H9 (cell line): ENCODE data around the gene BBS2. TPM values are rescaled to one million over a fixed set of nuclear protein-coding genes. Genes with fewer than 3 reads are reported as not detected.

Experiments
- DNase-seq: peaks from one replicate; pipeline ENCODE4 v3.0.0-alpha.2; 2017
- H2AFZ ChIP-seq: one replicate; pipeline ENCODE4 v1.6.1; 2013; ENCODE audit warnings: mild to moderate bottlenecking, low read length, control low read depth, moderate library complexity
- H2AK5ac ChIP-seq: 2 replicates; pipeline ENCODE4 v1.6.1; 2013; ENCODE audit warnings: low read length, control low read depth, mixed read lengths; ENCODE audit not compliant: insufficient read length
- H2BK120ac ChIP-seq: one replicate; pipeline ENCODE4 v1.6.1; 2013; ENCODE audit warnings: low read depth, mild to moderate bottlenecking, low read length, control low read depth, inconsistent platforms; ENCODE audit not compliant: poor library complexity, severe bottlenecking
- H2BK12ac ChIP-seq: 2 replicates; pipeline ENCODE4 v1.6.1; 2013; ENCODE audit warnings: low read length, control low read depth, mixed read lengths, low read depth; ENCODE audit not compliant: insufficient read length
- H2BK15ac ChIP-seq: 2 replicates; pipeline ENCODE4 v1.6.1; 2013; ENCODE audit warnings: low read depth, low read length, control low read depth
- H2BK20ac ChIP-seq: one replicate; pipeline ENCODE4 v1.6.1; 2013; ENCODE audit warnings: low read depth, mild to moderate bottlenecking, low read length, control low read depth, inconsistent platforms; ENCODE audit not compliant: poor library complexity, severe bottlenecking
- H2BK5ac ChIP-seq: 2 replicates; pipeline ENCODE4 v1.6.1; 2013; ENCODE audit warnings: low read length, control low read depth, mixed read lengths; ENCODE audit not compliant: insufficient read length
- H3K14ac ChIP-seq: 2 replicates; pipeline ENCODE4 v1.6.1; 2013; ENCODE audit warnings: low read length, control low read depth; ENCODE audit not compliant: insufficient read depth
- H3K18ac ChIP-seq: 2 replicates; pipeline ENCODE4 v1.6.1; 2013; ENCODE audit warnings: low read depth, mild to moderate bottlenecking, mixed read lengths, low read length, control low read depth; ENCODE audit not compliant: insufficient read length
- H3K23ac ChIP-seq: 2 replicates; pipeline ENCODE4 v1.6.1; 2013; ENCODE audit warnings: low read length, control low read depth, mixed read lengths, low read depth; ENCODE audit not compliant: insufficient read length
- H3K23me2 ChIP-seq: 2 replicates; pipeline ENCODE4 v1.6.1; 2013; ENCODE audit warnings: low read depth, mild to moderate bottlenecking, mixed read lengths, low read length, control low read depth; ENCODE audit not compliant: insufficient read length, poor library complexity, severe bottlenecking
- H3K27ac ChIP-seq: 2 replicates; pipeline ENCODE4 v1.5.1; 2013; ENCODE audit warnings: low read length, control low read depth, mixed read lengths, low read depth; ENCODE audit not compliant: insufficient read length
- H3K27me3 ChIP-seq: 2 replicates; pipeline ENCODE4 v1.6.1; 2013; ENCODE audit warnings: low read length, control low read depth, inconsistent platforms; ENCODE audit not compliant: insufficient read depth
- H3K4ac ChIP-seq: 2 replicates; pipeline ENCODE4 v1.6.1; 2013; ENCODE audit warnings: low read depth, mild to moderate bottlenecking, control low read depth, inconsistent platforms, low read length, moderate library complexity
- H3K4me1 ChIP-seq: 2 replicates; pipeline ENCODE4 v1.6.1; 2013; ENCODE audit warnings: low read length, control low read depth, inconsistent platforms; ENCODE audit not compliant: insufficient read depth
- H3K4me2 ChIP-seq: 2 replicates; pipeline ENCODE4 v1.6.1; 2013; ENCODE audit warnings: low read length, control low read depth, mixed read lengths; ENCODE audit not compliant: insufficient read length, insufficient read depth
- H3K56ac ChIP-seq: 2 replicates; pipeline ENCODE4 v1.6.1; 2013; ENCODE audit warnings: low read depth, mild to moderate bottlenecking, mixed read lengths, low read length, control low read depth; ENCODE audit not compliant: insufficient read length
- H3K79me1 ChIP-seq: 2 replicates; pipeline ENCODE4 v1.6.1; 2013; ENCODE audit warnings: low read depth, mild to moderate bottlenecking, moderate library complexity, low read length, control low read depth, inconsistent platforms; ENCODE audit not compliant: insufficient read depth, poor library complexity, severe bottlenecking
- H3K79me2 ChIP-seq: 2 replicates; pipeline ENCODE4 v1.6.1; 2013; ENCODE audit warnings: low read length, control low read depth, inconsistent platforms; ENCODE audit not compliant: insufficient read depth
- H3K9ac ChIP-seq: 2 replicates; pipeline ENCODE4 v1.6.1; 2013; ENCODE audit warnings: low read length, control low read depth, mixed read lengths; ENCODE audit not compliant: insufficient read length; ENCODE audit errors: extremely low read depth
- H3K9me3 ChIP-seq: one replicate; pipeline ENCODE4 v1.6.1; 2013; ENCODE audit warnings: low read depth, low read length, inconsistent platforms; ENCODE audit not compliant: control insufficient read depth
- H3T11ph ChIP-seq: one replicate; pipeline ENCODE4 v1.6.1; 2013; ENCODE audit warnings: mild to moderate bottlenecking, low read length, control low read depth, inconsistent platforms
- H4K20me1 ChIP-seq: one replicate; pipeline ENCODE4 v1.6.1; 2013; ENCODE audit not compliant: control insufficient read depth, insufficient read length, insufficient read depth
- H4K5ac ChIP-seq: 2 replicates; pipeline ENCODE4 v1.6.1; 2013; ENCODE audit warnings: low read depth, mild to moderate bottlenecking, mixed read lengths, low read length, control low read depth; ENCODE audit not compliant: insufficient read length
- H4K8ac ChIP-seq: replicated peaks from 2 replicates; pipeline ENCODE4 v1.6.1; 2013; ENCODE audit warnings: low read length, control low read depth, mixed read lengths, low read depth; ENCODE audit not compliant: insufficient read length
- H4K91ac ChIP-seq: 2 replicates; pipeline ENCODE4 v1.6.1; 2013; ENCODE audit warnings: low read depth, mild to moderate bottlenecking, moderate library complexity, mixed read lengths, low read length, control low read depth; ENCODE audit not compliant: insufficient read length
- H3K27ac Mint-ChIP-seq, 3 experiments: 2 replicates in 2 of 3; 3 replicates in 1 of 3; pipeline ENCODE4 v1.8.0; 2020 to 2021; ENCODE audit warnings: mixed read lengths in 3 of 3, mild to moderate bottlenecking in 1 of 3, moderate library complexity in 1 of 3
- H3K27me3 Mint-ChIP-seq: 2 replicates; pipeline ENCODE4 v1.8.0; 2021; ENCODE audit warnings: low read depth, mild to moderate bottlenecking, moderate library complexity, mixed read lengths
- H3K36me3 Mint-ChIP-seq, 3 experiments: 2 replicates in 2 of 3; 3 replicates in 1 of 3; pipeline ENCODE4 v1.8.0; 2020 to 2021; ENCODE audit warnings: low read depth in 3 of 3, mixed read lengths in 3 of 3; ENCODE audit not compliant: insufficient read depth in 1 of 3
- H3K4me1 Mint-ChIP-seq, 2 experiments: 2 replicates each; pipeline ENCODE4 v1.8.0; 2020; ENCODE audit warnings: mixed read lengths in 2 of 2
- H3K4me3 Mint-ChIP-seq, 2 experiments: 2 replicates in 1 of 2; 3 replicates in 1 of 2; pipeline ENCODE4 v1.8.0; 2020 to 2021; ENCODE audit warnings: mild to moderate bottlenecking in 2 of 2, mixed read lengths in 2 of 2, moderate library complexity in 1 of 2
- H3K9me3 Mint-ChIP-seq, 2 experiments: 2 replicates in 1 of 2; 3 replicates in 1 of 2; pipeline ENCODE4 v1.8.0; 2020; ENCODE audit warnings: mild to moderate bottlenecking in 2 of 2, mixed read lengths in 2 of 2, moderate library complexity in 1 of 2
- CTCF ChIP-seq: fragments of 200-600 bp; sonication (generic); conservative IDR thresholded peaks from 3 replicates; pipeline ENCODE4 v1.8.0; 2021; ENCODE audit warnings: antibody characterized with exemption, mild to moderate bottlenecking
- WGBS: extraction: QIAGEN DNeasy Blood & Tissue Kit; methylation state at CpG from one replicate; pipeline ENCODE4 v1.1.7; 2013; ENCODE audit warnings: missing lambda C conversion rate, low lambda C conversion rate, mixed read lengths; ENCODE audit not compliant: insufficient read length; ENCODE audit errors: extremely low coverage; 5-methylcytosine and 5-hydroxymethylcytosine counted together
- total RNA-seq: library from RNA; stranded (reverse); gene quantifications from 2 replicates; pipeline ENCODE4 v1.2.1, GENCODE V29; 2021

BBS2 gene
- total RNA-seq, 1 experiment from 2014 or later, result 13.1 TPM

DNA sequence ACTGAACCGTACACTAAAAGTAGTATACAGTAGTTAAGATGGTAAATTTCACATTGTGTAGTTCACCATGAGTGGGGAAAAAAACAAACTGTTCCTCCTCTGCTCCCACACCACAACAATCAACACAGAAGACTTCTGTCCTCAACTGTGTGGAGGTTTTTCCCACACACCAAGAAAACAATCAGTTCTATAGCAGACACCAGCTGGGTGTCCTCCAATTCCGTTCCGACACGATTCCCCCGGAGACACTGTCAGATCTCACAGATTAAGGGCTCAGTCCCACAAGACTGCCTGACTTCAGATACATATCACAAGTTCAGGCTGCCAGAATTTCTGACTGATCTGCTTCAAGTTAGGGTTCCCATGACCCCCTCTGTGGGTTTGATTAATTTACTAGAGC is 31.8 kb downstream of the BBS2 start:
- Histone ChIP-seq H3K23ac (no peak overlapping the region), H3K18ac (no peak overlapping the region), H3K79me1 (no peaks in the 10 kb centered on the region), H2BK12ac (no peak overlapping the region), H3K79me2 (no peaks in the 10 kb centered on the region), H3K9ac (no peak overlapping the region), H4K5ac (no peak overlapping the region), H3K27me3 (no peaks in the 10 kb centered on the region), H3K4ac (no peak overlapping the region), H3T11ph (no peak overlapping the region), H4K91ac (no peak overlapping the region), H2AFZ (no peak overlapping the region), H2AK5ac (no peak overlapping the region), H3K14ac (no peak overlapping the region), H3K27ac (no peak overlapping the region), H4K20me1 (no peaks in the 10 kb centered on the region), H3K56ac (no peak overlapping the region), H4K8ac (no peak overlapping the region), H2BK5ac (no peak overlapping the region), H3K9me3 (no peaks in the 10 kb centered on the region), H3K23me2 (no peaks in the 10 kb centered on the region), H2BK120ac (no peak overlapping the region), H3K4me1 (no peaks in the 10 kb centered on the region), H3K4me2 (no peak overlapping the region), H2BK20ac (no peak overlapping the region), H2BK15ac (no peak overlapping the region)
- TF ChIP-seq CTCF, result no peak
- Mint-ChIP-seq H3K36me3 (no peaks in the 10 kb centered on the region; a peak in 1 of 7 replicates), H3K27me3 (no peaks in the 10 kb centered on the region), H3K4me1 (no peaks in the 10 kb centered on the region), H3K27ac (no peak overlapping the region), H3K9me3 (no peaks in the 10 kb centered on the region), H3K4me3 (no peak overlapping the region)
- no CpG with 5 or more reads among the region's 5 CpGs for WGBS
- no peak for DNase-seq
